ENCODE data around the gene CCDC83. TPM values are rescaled to one million over a fixed set of nuclear protein-coding genes. Genes with fewer than 3 reads are reported as not detected.

Gene CCDC83
- total RNA-seq, 1 experiment from 2014 or later, result not detected

DNA sequence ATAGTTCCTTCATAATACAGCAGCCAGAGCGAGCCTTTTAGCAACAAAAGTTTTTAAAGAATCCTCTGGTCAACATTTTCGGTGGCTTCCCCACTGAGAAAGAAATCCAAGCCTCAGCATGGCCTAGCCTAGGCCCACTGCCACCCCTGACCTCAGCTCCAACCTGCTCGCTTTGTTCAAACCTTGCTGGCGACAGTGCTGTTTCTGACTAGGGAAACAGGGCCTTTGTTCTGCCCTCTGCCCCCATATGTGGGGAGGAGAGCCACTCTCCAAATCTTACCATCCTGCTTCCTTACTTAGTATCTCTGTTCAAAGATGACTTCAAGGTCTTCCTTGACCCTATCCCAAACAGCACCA is 95.8 kb downstream of the CCDC83 start:
- Histone ChIP-seq H4K20me1 (ENCODE audit: control insufficient read depth, insufficient read depth, insufficient read length) (no peaks in the 10 kb centered on the region), H2AK5ac (ENCODE audit: insufficient read length, low read length) (no peak overlapping the region), H2BK5ac (ENCODE audit: insufficient read length, low read length) (no peak overlapping the region), H3K79me2 (ENCODE audit: insufficient read depth, low read length) (no peaks in the 10 kb centered on the region), H3K79me1 (ENCODE audit: insufficient read depth, low read depth, low read length, poor library complexity, severe bottlenecking) (no peaks in the 10 kb centered on the region), H2BK120ac (ENCODE audit: low read depth, low read length, poor library complexity, severe bottlenecking) (no peak overlapping the region), H4K5ac (ENCODE audit: insufficient read length, low read depth, low read length) (no peak overlapping the region), H4K91ac (ENCODE audit: insufficient read length, low read depth, low read length) (no peak overlapping the region), H3K9ac (ENCODE audit: extremely low read depth, insufficient read length, low read length) (no peak overlapping the region), H3K4me1 (ENCODE audit: insufficient read depth, low read length) (no peaks in the 10 kb centered on the region), H2BK15ac (ENCODE audit: low read depth, low read length) (no peak overlapping the region), H3T11ph (ENCODE audit: low read length) (no peak overlapping the region), H3K9me3 (ENCODE audit: control insufficient read depth, low read depth, low read length) (no peaks in the 10 kb centered on the region), H3K4ac (ENCODE audit: low read depth, low read length) (no peak overlapping the region), H3K14ac (ENCODE audit: insufficient read depth, low read length) (no peak overlapping the region), H3K23ac (ENCODE audit: insufficient read length, low read depth, low read length) (no peak overlapping the region), H3K4me2 (ENCODE audit: insufficient read depth, insufficient read length, low read length) (no peak overlapping the region), H3K27ac (ENCODE audit: insufficient read length, low read depth, low read length) (no peak overlapping the region), H2AFZ (ENCODE audit: low read length) (no peak overlapping the region), H2BK20ac (ENCODE audit: low read depth, low read length, poor library complexity, severe bottlenecking) (no peak overlapping the region), H3K56ac (ENCODE audit: insufficient read length, low read depth, low read length) (no peak overlapping the region), H3K23me2 (ENCODE audit: insufficient read length, low read depth, low read length, poor library complexity, severe bottlenecking) (no peaks in the 10 kb centered on the region), H2BK12ac (ENCODE audit: insufficient read length, low read depth, low read length) (no peak overlapping the region), H3K27me3 (ENCODE audit: insufficient read depth, low read length) (no peaks in the 10 kb centered on the region), H3K18ac (ENCODE audit: insufficient read length, low read depth, low read length) (no peak overlapping the region), H4K8ac (replicated peaks; ENCODE audit: insufficient read length, low read depth, low read length) (no peak overlapping the region)
- H3K9me3 Mint-ChIP-seq, result no peaks in the 10 kb centered on the region; a peak in 2 of 5 replicates
- WGBS (ENCODE audit: extremely low coverage, insufficient read length, low lambda C conversion rate), result no CpG with 5 or more reads among the region's 4 CpGs
- DNase-seq, result no peak
- no peak overlapping the region; a peak in 1 of 7 replicates for H3K27ac Mint-ChIP-seq
- no peaks in the 10 kb centered on the region for H3K27me3 Mint-ChIP-seq (ENCODE audit: low read depth)
- H3K4me3 Mint-ChIP-seq, result no peak overlapping the region
- peaks cover 8 to 22% (median 21%) of the 10 kb centered on the region in 3 experiments; a peak in 6 of 7 replicates for H3K36me3 Mint-ChIP-seq (ENCODE audit: insufficient read depth in 1 of 3, low read depth in 3 of 3)
- TF ChIP-seq, protein P1, sequence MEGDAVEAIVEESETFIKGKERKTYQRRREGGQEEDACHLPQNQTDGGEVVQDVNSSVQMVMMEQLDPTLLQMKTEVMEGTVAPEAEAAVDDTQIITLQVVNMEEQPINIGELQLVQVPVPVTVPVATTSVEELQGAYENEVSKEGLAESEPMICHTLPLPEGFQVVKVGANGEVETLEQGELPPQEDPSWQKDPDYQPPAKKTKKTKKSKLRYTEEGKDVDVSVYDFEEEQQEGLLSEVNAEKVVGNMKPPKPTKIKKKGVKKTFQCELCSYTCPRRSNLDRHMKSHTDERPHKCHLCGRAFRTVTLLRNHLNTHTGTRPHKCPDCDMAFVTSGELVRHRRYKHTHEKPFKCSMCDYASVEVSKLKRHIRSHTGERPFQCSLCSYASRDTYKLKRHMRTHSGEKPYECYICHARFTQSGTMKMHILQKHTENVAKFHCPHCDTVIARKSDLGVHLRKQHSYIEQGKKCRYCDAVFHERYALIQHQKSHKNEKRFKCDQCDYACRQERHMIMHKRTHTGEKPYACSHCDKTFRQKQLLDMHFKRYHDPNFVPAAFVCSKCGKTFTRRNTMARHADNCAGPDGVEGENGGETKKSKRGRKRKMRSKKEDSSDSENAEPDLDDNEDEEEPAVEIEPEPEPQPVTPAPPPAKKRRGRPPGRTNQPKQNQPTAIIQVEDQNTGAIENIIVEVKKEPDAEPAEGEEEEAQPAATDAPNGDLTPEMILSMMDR (conservative IDR thresholded peaks at IDR 0.05), result no peak
- no peaks in the 10 kb centered on the region for H3K4me1 Mint-ChIP-seq

Data from H9 (cell line).